GM18526 (cell line): ENCODE measurements around the gene KTI12.

Experiments used
- POLR2A ChIP-seq: IDR thresholded peaks from 3 replicates; pipeline ENCODE4 v1.6.1; 2011; ENCODE audit not compliant: insufficient read length; ENCODE audit errors: extremely low read depth

Gene KTI12

DNA sequence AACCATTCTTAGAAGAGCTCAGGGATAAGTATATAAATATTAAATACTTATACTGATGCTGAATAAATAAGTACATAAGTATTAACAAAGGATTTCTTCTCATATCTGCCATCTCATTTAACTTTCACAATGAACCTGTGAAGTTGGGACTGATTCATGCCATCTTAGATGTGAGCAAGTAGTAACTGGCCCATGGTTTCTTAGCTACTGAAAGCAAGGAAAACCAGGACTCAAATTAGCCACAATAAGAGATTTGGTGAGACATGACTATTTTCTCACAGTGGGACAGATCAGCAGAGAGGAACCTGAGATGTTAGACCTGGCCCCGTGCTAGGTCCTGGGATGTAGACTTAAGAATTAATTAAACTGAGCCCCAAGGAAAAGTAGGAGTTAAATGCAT is 34.9 kb downstream of the KTI12 start:
- no peak for TF ChIP-seq POLR2A

DNA sequence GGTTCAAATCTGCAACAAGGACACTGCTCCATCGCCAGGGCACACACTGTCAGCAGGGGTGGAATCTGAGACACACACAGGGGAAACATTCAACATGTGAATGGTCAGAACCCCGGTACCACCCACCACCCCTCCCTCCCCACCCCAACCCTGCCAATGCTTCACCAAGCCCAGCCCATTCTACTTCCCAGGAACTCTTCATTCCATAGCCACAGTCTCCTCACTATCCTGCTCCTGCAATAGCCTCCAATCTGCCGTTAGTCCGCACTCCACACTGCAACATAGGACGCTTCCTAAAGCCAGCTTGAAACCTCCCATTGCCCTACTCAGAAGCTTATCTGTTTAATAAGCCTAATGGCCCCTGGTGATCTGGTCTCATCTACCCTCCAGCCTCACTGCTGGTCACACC is 35.6 kb downstream of the KTI12 start:
- no peak for TF ChIP-seq POLR2A

- no peak for TF ChIP-seq POLR2A
Observed at GRCh38 chr1:51990478-51990965, 43.1 kb downstream of the KTI12 start, which contains the start of gene RAB3B. TSS of gene RAB3B (minus strand) at chr1:51990700. CDS start at chr1:51977117, 13,583 bp downstream.

DNA sequence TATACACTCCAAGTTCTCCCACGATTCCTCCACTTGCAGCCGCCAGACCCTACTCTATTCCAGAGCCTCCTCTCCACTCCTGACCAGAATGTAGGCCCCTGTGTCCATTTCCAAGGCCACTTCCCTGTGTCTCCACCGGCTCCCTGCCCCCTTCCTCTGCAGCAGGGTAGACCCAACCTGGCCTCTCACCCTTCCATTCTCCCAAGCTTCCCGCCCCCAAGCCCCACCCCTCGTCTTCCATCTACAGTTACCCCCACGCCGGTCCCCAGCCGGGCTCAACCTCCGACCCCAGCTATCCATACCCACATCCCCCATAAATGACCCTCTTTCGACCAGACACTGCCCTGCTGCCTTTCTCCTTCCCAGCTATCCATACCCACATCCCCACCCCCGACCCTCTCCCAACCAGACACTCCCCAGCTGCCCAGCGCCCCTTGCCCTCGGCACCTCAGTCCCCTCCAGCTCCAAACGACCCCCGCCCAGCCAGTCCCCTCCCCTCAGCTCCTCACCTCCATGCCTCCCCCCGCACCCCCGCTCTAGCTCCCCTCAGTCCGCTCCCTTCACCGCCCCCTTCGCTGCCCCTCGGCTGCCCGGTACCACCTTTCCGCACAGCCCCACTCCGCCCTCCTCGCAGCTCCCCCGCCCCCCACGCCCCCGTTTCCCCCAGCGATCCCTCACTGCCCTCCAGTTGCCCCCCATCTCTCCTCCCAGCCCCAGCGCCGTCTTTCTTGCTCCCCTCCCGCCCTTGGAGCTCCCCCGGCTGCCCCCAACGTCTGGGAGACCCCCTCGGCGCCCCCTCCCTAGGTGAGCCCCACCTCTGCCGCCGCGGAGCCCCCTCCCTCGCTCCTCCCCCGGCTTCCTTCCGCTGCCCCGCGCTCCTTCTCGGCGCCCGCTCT is 43.8 kb downstream of the KTI12 start:
- no peak for TF ChIP-seq POLR2A

DNA sequence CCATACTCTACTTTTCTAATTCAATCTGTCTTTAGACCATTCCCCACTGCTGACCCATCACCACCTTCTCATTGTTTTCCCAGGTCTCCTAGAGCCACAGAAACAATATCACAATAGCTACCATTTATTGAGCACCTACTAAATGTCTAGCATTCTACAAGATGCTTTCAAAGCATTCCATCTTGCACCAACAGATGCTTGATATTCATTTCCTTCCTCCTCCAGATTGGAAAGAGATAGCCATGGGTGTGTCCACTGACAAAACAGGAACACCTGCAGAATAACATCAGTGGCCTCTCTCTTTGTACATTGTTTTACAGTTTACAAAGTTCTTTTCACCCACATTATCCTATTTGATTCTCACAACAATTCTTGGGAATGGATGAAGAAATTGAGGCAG is 45.4 kb downstream of the KTI12 start:
- no peak for TF ChIP-seq POLR2A

- no peak for TF ChIP-seq POLR2A
Observed at GRCh38 chr1:51986718-51987117, 46.9 kb downstream of the KTI12 start.

- TF ChIP-seq POLR2A, result no peak
Observed at GRCh38 chr1:51982161-51982560, 51.4 kb downstream of the KTI12 start.
